Stimulated activated CD8-positive, alpha-beta memory T cell treated with anti-CD3 and anti-CD28 coated beads, Interleukin-12 subunit alpha, Interleukin-12 subunit beta, amount 100 ng/mL, for 24 hours (primary cell): ENCODE results near the gene POC1B.

ENCODE experiments used
- DNase-seq: peaks from one replicate; pipeline ENCODE4 v3.0.0-alpha.2; 2020; ENCODE audit errors: extremely low read depth

The POC1B gene

DNA sequence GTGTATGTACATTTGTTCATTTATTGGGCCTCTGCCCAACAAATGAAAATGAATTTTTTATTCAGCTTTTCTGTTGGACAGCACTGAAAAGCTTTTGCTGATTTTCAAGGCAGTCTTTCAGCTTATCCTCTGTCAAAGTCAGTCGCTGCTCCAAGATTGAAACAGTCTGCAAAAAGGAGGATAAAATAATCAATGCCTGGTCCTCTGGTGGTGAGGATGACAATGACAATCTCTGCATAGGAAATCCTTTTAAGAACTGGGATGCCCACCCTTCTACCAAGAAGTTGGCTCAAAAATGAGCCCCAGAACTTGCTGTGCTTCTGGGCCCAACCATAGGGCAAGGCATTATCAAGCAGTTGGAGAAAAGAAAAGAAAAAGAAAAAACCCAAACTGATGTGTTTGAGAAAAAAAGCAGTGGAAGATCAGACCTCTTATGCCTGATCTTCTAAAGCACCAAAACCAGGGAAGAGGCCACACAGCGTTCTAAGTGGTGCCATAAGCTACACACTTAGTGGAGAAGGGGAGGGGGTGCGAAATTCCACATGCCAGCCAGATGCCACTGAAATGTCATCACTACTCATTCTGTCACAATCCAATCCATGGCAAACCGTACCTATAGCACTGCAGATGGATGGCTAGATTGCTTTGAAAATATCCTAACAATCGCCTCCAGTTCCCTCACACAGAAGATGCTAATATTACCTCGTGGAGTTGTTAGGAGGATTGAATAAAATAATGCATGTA lies 104.6 kb downstream of the POC1B start:
- no peak for DNase-seq

DNA sequence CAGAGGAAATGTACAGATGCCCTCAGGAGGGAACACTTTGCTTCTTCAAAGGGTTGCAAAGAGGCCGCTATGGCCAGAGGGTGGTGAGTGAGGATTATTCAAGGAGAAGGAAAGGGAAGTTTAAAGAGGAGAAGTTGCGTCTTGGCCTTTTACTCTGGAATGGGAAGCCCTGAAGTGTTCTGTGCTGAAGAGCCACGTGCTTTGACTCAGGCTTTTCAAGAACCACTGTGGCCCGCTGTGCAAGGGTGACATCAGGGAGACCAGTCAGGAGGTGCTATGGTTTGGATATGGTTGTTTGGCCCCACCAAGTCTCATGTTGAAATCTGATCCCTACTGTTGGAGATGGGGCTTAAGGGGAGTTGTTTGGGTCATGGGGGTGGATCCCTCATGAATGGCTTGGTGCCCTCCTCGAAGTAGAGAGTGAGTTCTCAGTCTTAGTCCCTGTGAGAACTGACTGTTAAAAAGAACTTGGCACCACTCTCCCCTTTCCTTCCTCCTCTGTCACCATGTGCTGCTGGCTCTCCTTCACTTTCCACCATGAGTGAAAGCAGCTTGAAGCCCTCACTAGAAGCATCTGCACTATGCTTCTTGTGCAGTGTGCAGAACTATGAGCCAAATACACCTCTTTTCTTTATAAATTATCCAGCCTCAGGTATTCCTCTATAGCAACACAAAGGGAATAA lies 107.5 kb downstream of the POC1B start:
- no peak for DNase-seq

GRCh38 chr12:89417246-89417977 lies 108.4 kb downstream of the POC1B start:
- DNase-seq = no peak

DNA sequence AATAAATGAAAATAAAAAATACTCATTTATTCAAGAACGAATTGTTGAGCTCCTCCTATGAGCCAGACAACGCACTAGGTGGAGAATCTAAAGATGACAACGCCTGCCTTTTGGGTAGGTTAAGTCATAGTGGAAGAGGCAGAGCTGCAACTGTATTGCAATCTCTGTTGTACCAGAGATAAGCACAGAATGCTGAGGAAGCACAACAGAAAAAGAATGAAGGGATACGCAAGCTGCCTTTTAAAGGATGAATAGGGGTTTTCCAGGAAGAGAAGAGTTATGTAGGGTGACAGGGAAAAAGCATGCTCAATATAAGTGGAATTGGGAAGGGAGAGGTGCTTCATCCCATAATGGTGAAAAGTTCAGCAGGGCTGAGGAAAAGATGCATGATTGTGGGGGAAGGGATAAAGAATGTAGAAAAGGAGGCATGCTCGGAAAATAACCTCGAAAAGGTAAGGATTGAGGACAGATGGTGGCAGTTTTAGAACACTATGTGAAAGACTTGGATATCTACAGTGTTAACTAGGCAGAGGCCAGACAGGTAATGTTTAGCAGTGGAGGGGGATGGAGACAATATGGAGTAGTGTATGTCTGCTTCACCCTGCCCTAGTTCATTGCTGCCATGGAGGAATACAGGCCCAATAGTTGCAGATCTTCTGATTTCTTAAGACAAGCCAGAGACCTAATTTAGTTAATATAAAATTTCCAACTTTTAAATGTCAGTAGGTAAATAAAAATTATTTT lies 109.6 kb downstream of the POC1B start:
- DNase-seq = no peak

- no peak for DNase-seq
Observed at GRCh38 chr12:89414851-89415250, 111.0 kb downstream of the POC1B start.

DNA sequence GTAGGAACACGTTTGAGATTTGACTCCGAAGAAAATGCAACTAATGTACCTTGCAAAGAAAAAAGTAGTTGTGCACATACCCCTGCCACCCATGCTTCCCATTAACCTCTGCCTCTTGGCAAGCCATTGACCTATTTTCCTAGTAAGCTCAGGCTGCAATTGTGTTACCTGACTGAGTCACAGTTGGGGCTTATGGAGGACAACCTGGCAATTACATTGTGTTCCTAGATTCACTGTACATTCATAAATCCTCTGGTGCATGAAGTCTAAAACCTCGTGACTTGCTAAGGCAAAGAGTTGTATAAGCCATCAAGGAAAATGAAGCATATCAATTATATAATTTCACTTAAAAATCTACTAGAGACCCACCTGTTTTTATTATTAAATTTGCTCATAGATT lies 111.5 kb downstream of the POC1B start:
- no peak for DNase-seq

DNA sequence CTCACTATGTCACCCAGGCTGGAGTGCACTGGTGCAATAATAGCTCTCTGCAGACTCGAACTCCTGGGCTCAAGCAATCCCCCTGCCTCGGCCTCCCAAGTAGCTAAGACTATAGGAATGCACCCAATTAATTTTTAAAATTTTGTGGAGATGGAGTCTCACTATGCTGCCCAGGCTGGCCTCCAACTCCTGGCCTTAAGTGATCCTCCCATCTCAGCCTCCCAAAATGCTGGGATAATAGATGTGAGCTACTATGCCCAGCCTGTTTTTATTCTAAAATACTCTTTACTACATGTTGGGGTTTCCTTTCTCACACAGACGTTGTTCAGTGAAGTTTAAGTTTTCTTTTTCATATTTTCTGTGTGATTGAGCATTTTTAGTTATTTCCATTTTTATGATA lies 112.6 kb downstream of the POC1B start:
- no peak for DNase-seq

GRCh38 chr12:89412665-89413064 lies 113.2 kb downstream of the POC1B start:
- DNase-seq = no peak

DNA sequence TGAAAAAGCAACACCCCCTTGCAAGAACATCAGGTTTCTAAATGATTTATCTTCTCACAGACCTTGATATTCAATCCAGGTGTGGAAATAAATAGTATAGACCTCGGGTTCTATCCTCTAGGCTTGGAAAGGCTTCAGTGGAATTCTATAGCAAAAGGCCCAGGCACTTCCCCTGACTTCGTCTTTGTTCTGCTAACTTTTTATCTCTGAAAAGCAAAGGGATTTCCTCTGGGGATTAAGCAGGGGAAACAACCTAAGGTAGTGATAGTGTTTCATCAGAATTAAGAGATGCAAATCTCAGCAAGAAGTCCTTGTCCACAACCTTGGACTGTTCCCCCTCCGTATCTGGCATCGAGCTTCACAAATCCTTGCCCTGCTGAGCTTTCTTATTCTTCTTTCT lies 114.0 kb downstream of the POC1B start:
- DNase-seq = no peak

- DNase-seq = no peak
Observed at GRCh38 chr12:89411234-89411633, 114.6 kb downstream of the POC1B start.

- DNase-seq = no peak
Observed at GRCh38 chr12:89405626-89406345, 120.1 kb downstream of the POC1B start.

- DNase-seq = no peak
Observed at GRCh38 chr12:89401433-89402058, 124.3 kb downstream of the POC1B start.

DNA sequence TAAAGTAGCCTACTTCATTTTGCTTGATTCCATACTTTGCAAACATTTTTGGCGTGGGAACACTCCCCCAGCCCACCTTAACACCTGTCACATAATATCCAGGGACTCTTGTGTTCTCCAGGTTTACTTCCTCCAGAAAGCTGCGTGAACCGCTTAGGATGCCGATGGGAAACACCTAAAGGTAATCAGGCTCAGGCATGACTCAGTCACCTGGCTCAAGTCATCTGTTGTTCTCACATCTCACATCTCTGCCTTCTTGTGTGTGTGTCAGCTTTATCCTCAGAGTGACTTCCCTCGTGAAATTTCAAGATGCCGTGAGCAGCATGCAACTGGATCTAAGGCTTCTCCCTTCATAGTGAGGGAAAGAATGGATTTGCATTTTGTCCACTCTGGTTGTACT lies 125.4 kb downstream of the POC1B start:
- no peak for DNase-seq

DNA sequence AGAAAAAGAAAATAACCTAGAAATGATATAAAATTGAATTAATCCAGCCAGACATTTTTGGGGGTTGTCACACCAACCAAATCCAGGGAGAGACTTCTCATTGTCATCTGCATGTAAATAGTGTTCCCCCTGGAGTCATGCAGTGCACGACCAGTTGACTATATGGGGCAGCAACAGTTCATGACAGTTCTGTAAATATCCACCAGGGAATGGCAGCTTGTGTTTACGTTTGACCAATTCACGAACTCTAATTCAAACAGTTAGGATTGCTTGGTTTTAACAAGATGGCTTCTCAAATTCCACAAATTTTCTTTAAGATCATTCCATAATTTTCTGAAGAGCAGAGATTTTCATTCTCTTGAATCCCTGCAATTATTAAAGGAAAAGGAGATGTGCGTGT lies 130.1 kb downstream of the POC1B start:
- no peak for DNase-seq

- no peak for DNase-seq
Observed at GRCh38 chr12:89393551-89394121, 132.2 kb downstream of the POC1B start.

DNA sequence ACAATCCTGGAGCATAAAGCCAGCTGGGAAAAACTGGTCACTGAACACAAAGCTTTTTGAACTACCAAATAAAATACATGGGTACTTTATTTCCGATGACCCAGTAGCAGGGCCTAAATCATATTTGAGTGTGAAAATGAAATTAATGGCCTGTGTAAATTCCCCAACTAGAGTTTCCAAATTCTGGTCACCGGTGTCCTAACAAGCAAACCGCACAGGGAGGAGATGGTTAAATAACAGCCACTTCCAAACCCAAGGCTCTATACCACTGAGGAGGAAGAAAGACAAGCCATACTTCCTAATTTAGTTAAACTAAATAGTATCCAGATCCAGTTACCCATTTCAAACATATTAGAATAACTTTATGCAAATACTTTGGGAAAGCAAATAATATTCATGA lies 133.5 kb downstream of the POC1B start:
- no peak for DNase-seq

DNA sequence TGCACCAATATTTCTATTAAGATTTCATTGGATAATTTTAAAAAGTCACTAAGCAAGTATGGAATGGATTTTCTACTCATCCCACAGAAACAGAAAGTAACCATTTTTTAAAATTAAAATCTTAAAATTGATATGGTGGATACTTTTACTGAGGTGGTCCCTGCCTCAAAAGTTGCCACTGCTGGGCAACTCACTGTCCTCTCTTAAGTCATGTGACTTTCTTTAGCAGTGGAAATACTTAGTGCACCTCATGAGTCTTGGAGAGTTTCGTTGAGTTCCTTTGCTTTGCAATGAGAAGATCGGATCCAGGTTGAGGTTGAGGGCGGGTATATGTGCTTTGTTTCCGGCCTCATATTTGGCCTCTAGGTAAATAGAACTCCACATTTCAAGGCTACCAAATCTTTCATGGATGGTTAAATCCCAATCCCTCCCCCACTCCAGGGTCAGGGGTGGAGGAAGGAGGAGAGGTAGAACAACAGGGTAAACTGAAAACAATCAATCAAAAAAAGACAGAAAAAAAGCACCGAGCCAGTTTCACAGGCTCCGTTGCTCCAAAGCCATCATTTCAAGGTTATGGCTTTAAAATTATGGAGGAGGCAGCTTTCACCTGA lies 134.0 kb downstream of the POC1B start:
- no peak for DNase-seq

DNA sequence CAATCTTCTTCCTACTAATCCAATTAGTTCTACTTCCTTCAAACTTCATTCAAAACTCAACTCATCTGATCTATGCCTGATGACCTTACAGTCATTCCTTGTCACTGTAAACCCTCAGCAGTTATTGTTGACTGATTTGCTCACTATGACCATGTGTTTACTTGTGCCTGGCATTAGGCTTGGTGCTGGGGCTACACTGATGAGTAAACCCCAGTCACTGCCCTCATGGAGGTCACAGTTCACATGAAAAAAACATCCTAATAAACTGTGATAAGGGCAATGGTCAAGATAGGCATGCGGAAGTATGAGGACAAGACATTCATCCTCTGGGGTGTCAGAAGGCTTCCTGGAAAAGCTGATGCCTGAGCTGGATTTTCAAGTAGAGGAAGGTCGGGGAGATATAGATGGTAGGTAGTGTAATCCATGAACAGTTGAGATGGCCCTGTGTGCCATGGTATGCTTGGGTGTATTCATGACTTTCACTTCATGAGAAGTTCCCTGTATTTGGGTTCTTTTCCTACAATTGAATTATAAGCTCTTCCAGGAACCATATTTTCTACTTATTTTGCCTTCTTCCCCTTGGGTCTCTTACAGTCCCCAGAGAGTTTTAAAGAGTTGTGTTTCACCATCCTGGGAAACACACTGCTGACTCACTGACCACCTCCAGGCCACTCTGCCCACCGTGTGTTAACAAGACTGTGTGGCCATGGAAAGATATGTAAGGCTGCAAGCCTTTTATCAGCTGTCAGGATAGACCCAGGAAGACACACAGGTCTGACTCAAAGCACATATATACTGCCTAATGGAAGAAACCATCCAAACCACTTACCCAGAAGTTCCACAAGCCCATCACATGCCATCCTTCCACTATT lies 134.8 kb downstream of the POC1B start:
- no peak for DNase-seq
